ENCODE data around the gene SMCO4. TPM values are rescaled to one million over a fixed set of nuclear protein-coding genes. Genes with fewer than 3 reads are reported as not detected.

SMCO4 gene
- total RNA-seq, 1 experiment from 2014 or later = 9.3 TPM

GRCh38 chr11:93519179-93519578 lies 24.0 kb downstream of the SMCO4 start:
- no peak for DNase-seq (ENCODE audit: low spot score)
- no peak overlapping the region for H3K4me3 ChIP-seq (ENCODE audit: low read depth, low read length, poor library complexity, severe bottlenecking)
- H3K9me3 ChIP-seq (ENCODE audit: low read depth, low read length, poor library complexity, severe bottlenecking) = no peaks in the 10 kb centered on the region
- no peak overlapping the region for H3K27ac ChIP-seq (ENCODE audit: low read depth, low read length, poor library complexity, severe bottlenecking)
- no peaks in the 10 kb centered on the region for H3K27me3 ChIP-seq (replicated peaks; ENCODE audit: insufficient read depth, low read depth, low read length, poor library complexity)
- H3K36me3 ChIP-seq (ENCODE audit: insufficient read depth, low read length, poor library complexity, severe bottlenecking) = no peaks in the 10 kb centered on the region
- intact Hi-C loops (cut with micrococcal nuclease; ENCODE audit: unreplicated experiment) = no loop called here
- ChIA-PET CTCF (no interaction called here), POLR2A (ENCODE audit: low non-redundant PET) (no interaction called here)
- no TSS peak for BruUV-seq (replicated peaks)
- no peak for TF ChIP-seq EZH2 (IDR thresholded peaks at IDR 0.05; ENCODE audit: borderline replicate concordance, low read depth, low read length, poor library complexity, severe bottlenecking)
- H3K4me1 ChIP-seq (ENCODE audit: insufficient read depth, low read length, poor library complexity, severe bottlenecking) = peaks cover 5% of the 10 kb centered on the region

- no peaks in the 10 kb centered on the region for H3K9me3 ChIP-seq (ENCODE audit: low read depth, low read length, poor library complexity, severe bottlenecking)
- TF ChIP-seq, protein P1, sequence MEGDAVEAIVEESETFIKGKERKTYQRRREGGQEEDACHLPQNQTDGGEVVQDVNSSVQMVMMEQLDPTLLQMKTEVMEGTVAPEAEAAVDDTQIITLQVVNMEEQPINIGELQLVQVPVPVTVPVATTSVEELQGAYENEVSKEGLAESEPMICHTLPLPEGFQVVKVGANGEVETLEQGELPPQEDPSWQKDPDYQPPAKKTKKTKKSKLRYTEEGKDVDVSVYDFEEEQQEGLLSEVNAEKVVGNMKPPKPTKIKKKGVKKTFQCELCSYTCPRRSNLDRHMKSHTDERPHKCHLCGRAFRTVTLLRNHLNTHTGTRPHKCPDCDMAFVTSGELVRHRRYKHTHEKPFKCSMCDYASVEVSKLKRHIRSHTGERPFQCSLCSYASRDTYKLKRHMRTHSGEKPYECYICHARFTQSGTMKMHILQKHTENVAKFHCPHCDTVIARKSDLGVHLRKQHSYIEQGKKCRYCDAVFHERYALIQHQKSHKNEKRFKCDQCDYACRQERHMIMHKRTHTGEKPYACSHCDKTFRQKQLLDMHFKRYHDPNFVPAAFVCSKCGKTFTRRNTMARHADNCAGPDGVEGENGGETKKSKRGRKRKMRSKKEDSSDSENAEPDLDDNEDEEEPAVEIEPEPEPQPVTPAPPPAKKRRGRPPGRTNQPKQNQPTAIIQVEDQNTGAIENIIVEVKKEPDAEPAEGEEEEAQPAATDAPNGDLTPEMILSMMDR (conservative IDR thresholded peaks at IDR 0.05; ENCODE audit: low read depth, low read length) = no peak
- TF ChIP-seq EZH2 (IDR thresholded peaks at IDR 0.05; ENCODE audit: borderline replicate concordance, low read depth, low read length, poor library complexity, severe bottlenecking) = no peak
- no TSS peak for BruUV-seq (replicated peaks)
- H3K27ac ChIP-seq (ENCODE audit: low read depth, low read length, poor library complexity, severe bottlenecking) = no peak overlapping the region
- ChIA-PET CTCF (no interaction called here), POLR2A (ENCODE audit: low non-redundant PET) (no interaction called here)
- H3K4me1 ChIP-seq (ENCODE audit: insufficient read depth, low read length, poor library complexity, severe bottlenecking) = no peaks in the 10 kb centered on the region
- no peak for DNase-seq (ENCODE audit: low spot score)
- H3K27me3 ChIP-seq (replicated peaks; ENCODE audit: insufficient read depth, low read depth, low read length, poor library complexity) = no peaks in the 10 kb centered on the region
- H3K36me3 ChIP-seq (ENCODE audit: insufficient read depth, low read length, poor library complexity, severe bottlenecking) = no peaks in the 10 kb centered on the region
- H3K4me3 ChIP-seq (ENCODE audit: low read depth, low read length, poor library complexity, severe bottlenecking) = no peak overlapping the region
- intact Hi-C loops (cut with micrococcal nuclease; ENCODE audit: unreplicated experiment) = no loop called here
Observed at GRCh38 chr11:93518081-93518480, 25.1 kb downstream of the SMCO4 start.

DNA sequence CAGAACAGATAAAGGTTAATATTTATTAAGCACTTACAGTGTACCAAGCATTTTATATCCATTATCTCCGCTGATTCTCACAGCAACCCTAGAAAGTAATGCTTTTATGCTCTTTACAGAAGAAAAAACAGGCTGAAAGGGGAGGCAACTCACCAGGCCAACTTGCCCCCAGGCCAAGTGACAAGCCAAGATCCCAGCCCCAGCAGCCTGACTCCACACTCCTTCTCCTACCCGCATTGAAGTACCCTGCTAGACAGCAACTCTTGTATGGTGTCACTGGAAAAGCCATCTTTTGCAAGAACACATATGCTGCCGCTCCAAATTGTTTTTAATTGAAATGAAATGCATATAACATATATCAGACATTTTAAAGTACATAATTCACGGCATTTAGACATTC lies 25.6 kb downstream of the SMCO4 start:
- Histone ChIP-seq H3K4me3 (ENCODE audit: low read depth, low read length, poor library complexity, severe bottlenecking) (no peak overlapping the region), H3K27me3 (replicated peaks; ENCODE audit: insufficient read depth, low read depth, low read length, poor library complexity) (no peaks in the 10 kb centered on the region), H3K36me3 (ENCODE audit: insufficient read depth, low read length, poor library complexity, severe bottlenecking) (no peaks in the 10 kb centered on the region), H3K9me3 (ENCODE audit: low read depth, low read length, poor library complexity, severe bottlenecking) (no peaks in the 10 kb centered on the region), H3K27ac (ENCODE audit: low read depth, low read length, poor library complexity, severe bottlenecking) (no peak overlapping the region), H3K4me1 (ENCODE audit: insufficient read depth, low read length, poor library complexity, severe bottlenecking) (no peaks in the 10 kb centered on the region)
- BruUV-seq (replicated peaks) = no TSS peak
- DNase-seq (ENCODE audit: low spot score) = no peak
- CTCF ChIA-PET = no interaction called here
- intact Hi-C loops (cut with micrococcal nuclease; ENCODE audit: unreplicated experiment) = no loop called here
- POLR2A ChIA-PET (ENCODE audit: low non-redundant PET) = no interaction called here
- TF ChIP-seq, protein P1 (conservative IDR thresholded peaks at IDR 0.05; ENCODE audit: low read depth, low read length) = no peak
- no peak for TF ChIP-seq EZH2 (IDR thresholded peaks at IDR 0.05; ENCODE audit: borderline replicate concordance, low read depth, low read length, poor library complexity, severe bottlenecking)

DNA sequence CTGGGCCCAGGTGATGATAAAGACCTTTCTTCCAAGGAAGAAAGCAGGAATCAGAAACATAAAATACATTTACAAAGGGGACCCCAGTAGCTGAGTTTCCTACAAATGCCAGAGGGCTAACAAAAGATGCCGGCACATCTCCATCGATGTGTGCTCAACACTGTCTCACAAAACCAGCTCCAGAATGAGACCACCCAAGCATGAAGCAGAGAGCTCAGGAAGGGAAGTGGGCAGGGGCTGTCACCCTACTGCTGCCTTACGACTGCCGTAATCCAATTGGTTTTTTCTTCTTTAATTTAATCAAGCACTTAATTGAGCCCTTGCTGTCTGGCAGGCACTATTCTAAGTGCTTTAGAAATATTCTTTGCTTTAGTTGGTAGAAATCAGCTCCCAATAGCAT lies 26.1 kb downstream of the SMCO4 start:
- Histone ChIP-seq H3K27ac (ENCODE audit: low read depth, low read length, poor library complexity, severe bottlenecking) (no peak overlapping the region), H3K9me3 (ENCODE audit: low read depth, low read length, poor library complexity, severe bottlenecking) (no peaks in the 10 kb centered on the region), H3K36me3 (ENCODE audit: insufficient read depth, low read length, poor library complexity, severe bottlenecking) (no peaks in the 10 kb centered on the region), H3K4me1 (ENCODE audit: insufficient read depth, low read length, poor library complexity, severe bottlenecking) (no peaks in the 10 kb centered on the region), H3K27me3 (replicated peaks; ENCODE audit: insufficient read depth, low read depth, low read length, poor library complexity) (no peaks in the 10 kb centered on the region), H3K4me3 (ENCODE audit: low read depth, low read length, poor library complexity, severe bottlenecking) (no peak overlapping the region)
- no peak for DNase-seq (ENCODE audit: low spot score)
- intact Hi-C loops (cut with micrococcal nuclease; ENCODE audit: unreplicated experiment) = no loop called here
- TF ChIP-seq EZH2 (IDR thresholded peaks at IDR 0.05; ENCODE audit: borderline replicate concordance, low read depth, low read length, poor library complexity, severe bottlenecking) = no peak
- TF ChIP-seq, protein P1 (conservative IDR thresholded peaks at IDR 0.05; ENCODE audit: low read depth, low read length) = no peak
- ChIA-PET POLR2A (ENCODE audit: low non-redundant PET) (no interaction called here), CTCF (no interaction called here)
- no TSS peak for BruUV-seq (replicated peaks)
